ENCODE data around the gene LSAMP.

DNA sequence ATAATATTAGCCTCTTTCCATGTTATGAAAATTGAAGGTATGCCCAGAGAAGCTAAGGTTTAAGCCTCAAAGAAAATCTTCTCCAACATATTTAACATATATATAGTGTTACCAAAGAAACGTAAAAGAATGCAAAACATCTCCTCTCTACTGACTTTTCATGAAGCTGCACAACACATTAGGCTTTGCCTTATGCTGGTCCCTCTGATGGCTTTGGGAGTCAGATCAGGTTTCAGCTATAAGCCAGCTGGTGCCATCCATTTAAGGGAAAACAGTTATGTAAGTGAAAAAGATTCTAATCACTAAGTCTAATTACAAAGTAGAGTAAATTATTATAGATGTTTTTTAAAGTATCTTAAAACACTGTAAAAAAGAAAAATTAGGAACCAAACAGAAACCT lies 410.5 kb downstream of the LSAMP start:
- TF ChIP-seq, protein P1, sequence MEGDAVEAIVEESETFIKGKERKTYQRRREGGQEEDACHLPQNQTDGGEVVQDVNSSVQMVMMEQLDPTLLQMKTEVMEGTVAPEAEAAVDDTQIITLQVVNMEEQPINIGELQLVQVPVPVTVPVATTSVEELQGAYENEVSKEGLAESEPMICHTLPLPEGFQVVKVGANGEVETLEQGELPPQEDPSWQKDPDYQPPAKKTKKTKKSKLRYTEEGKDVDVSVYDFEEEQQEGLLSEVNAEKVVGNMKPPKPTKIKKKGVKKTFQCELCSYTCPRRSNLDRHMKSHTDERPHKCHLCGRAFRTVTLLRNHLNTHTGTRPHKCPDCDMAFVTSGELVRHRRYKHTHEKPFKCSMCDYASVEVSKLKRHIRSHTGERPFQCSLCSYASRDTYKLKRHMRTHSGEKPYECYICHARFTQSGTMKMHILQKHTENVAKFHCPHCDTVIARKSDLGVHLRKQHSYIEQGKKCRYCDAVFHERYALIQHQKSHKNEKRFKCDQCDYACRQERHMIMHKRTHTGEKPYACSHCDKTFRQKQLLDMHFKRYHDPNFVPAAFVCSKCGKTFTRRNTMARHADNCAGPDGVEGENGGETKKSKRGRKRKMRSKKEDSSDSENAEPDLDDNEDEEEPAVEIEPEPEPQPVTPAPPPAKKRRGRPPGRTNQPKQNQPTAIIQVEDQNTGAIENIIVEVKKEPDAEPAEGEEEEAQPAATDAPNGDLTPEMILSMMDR (IDR thresholded peaks at IDR 0.05; ENCODE audit: borderline replicate concordance, extremely low read depth, low read length, poor library complexity, severe bottlenecking), result no peak
- TF ChIP-seq EZH2 (IDR thresholded peaks at IDR 0.05; ENCODE audit: borderline replicate concordance, low read depth, low read length, severe bottlenecking), result no peak

Measured in DND-41 (cell line).